ENCODE data around the gene RAB1B.

DNA sequence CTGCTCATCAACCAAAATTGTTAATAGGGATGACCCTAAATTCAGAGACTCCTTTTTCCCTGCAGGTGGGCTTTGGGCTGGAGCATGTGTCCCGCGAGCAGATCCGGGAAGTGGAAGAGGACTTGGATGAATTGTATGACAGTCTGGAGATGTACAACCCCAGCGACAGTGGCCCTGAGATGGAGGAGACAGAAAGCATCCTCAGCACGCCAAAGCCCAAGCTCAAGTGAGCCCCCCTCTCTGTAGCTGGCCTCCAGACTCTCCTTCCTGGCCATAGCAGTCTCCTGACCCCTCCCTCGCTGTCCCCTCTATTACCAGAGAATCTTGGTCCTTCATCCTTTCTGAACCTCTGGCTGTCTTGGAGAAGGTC, 47.9 kb upstream of the RAB1B start:
- TF ChIP-seq, protein P1, sequence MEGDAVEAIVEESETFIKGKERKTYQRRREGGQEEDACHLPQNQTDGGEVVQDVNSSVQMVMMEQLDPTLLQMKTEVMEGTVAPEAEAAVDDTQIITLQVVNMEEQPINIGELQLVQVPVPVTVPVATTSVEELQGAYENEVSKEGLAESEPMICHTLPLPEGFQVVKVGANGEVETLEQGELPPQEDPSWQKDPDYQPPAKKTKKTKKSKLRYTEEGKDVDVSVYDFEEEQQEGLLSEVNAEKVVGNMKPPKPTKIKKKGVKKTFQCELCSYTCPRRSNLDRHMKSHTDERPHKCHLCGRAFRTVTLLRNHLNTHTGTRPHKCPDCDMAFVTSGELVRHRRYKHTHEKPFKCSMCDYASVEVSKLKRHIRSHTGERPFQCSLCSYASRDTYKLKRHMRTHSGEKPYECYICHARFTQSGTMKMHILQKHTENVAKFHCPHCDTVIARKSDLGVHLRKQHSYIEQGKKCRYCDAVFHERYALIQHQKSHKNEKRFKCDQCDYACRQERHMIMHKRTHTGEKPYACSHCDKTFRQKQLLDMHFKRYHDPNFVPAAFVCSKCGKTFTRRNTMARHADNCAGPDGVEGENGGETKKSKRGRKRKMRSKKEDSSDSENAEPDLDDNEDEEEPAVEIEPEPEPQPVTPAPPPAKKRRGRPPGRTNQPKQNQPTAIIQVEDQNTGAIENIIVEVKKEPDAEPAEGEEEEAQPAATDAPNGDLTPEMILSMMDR (IDR thresholded peaks at IDR 0.05 in 2 of 3, conservative IDR thresholded peaks at IDR 0.05 in 1 of 3; ENCODE audit: borderline replicate concordance in 1 of 3, insufficient read depth in 1 of 3, low read depth in 2 of 3, low read length in 2 of 3), result no peak
- TF ChIP-seq SIN3A (IDR thresholded peaks at IDR 0.05; ENCODE audit: low read depth) (no peak), POLR2A (IDR thresholded peaks at IDR 0.05; ENCODE audit: borderline replicate concordance, extremely low read depth, insufficient read depth, insufficient read length) (no peak), ZNF274 (IDR thresholded peaks at IDR 0.05; ENCODE audit: low read depth, low read length) (no peak), YY1 (IDR thresholded peaks at IDR 0.05; ENCODE audit: extremely low read depth, insufficient replicate concordance, low read depth, low read length) (no peak), EZH2 (IDR thresholded peaks at IDR 0.05) (no peak), POLR2AphosphoS5 (IDR thresholded peaks at IDR 0.05; ENCODE audit: low read depth, low read length) (no peak), TCF7L2 (IDR thresholded peaks at IDR 0.05; ENCODE audit: borderline replicate concordance, extremely low read depth, insufficient read depth, insufficient read length) (no peak)
- TF ChIP-seq, protein P2, sequence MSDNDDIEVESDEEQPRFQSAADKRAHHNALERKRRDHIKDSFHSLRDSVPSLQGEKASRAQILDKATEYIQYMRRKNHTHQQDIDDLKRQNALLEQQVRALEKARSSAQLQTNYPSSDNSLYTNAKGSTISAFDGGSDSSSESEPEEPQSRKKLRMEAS (IDR thresholded peaks at IDR 0.05), result no peak
- TF ChIP-seq, protein P3, sequence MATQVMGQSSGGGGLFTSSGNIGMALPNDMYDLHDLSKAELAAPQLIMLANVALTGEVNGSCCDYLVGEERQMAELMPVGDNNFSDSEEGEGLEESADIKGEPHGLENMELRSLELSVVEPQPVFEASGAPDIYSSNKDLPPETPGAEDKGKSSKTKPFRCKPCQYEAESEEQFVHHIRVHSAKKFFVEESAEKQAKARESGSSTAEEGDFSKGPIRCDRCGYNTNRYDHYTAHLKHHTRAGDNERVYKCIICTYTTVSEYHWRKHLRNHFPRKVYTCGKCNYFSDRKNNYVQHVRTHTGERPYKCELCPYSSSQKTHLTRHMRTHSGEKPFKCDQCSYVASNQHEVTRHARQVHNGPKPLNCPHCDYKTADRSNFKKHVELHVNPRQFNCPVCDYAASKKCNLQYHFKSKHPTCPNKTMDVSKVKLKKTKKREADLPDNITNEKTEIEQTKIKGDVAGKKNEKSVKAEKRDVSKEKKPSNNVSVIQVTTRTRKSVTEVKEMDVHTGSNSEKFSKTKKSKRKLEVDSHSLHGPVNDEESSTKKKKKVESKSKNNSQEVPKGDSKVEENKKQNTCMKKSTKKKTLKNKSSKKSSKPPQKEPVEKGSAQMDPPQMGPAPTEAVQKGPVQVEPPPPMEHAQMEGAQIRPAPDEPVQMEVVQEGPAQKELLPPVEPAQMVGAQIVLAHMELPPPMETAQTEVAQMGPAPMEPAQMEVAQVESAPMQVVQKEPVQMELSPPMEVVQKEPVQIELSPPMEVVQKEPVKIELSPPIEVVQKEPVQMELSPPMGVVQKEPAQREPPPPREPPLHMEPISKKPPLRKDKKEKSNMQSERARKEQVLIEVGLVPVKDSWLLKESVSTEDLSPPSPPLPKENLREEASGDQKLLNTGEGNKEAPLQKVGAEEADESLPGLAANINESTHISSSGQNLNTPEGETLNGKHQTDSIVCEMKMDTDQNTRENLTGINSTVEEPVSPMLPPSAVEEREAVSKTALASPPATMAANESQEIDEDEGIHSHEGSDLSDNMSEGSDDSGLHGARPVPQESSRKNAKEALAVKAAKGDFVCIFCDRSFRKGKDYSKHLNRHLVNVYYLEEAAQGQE (IDR thresholded peaks at IDR 0.05; ENCODE audit: low read depth), result no peak
